Measurements from ENCODE around the gene RFNG.
A peak's percentile ranks its signal among the peaks of the same experiment; 100 is the strongest.

RFNG gene

GRCh38 chr17:82063424-82064415 is 12.1 kb upstream of the RFNG start:
- Histone ChIP-seq H4K20me1 (ENCODE audit: low read depth, low read length) (no peaks in the 10 kb centered on the region), H3K4me3 (ENCODE audit: insufficient read depth, low read length, poor library complexity, severe bottlenecking) (no peak overlapping the region), H3F3A (ENCODE audit: insufficient read depth) (no peaks in the 10 kb centered on the region), H3K9ac (ENCODE audit: low read length) (peak overlapping the region; percentile 92), H3K27ac (ENCODE audit: low read depth, low read length) (peak overlapping the region; percentile 39; the same call in 1 of the 2 replicates), H3K9me2 (replicated peaks; ENCODE audit: insufficient read depth, low read length) (no peaks in the 10 kb centered on the region), H2AFZ (ENCODE audit: low read depth, low read length, severe bottlenecking) (no peak overlapping the region), H3K4me2 (ENCODE audit: low read depth, low read length, poor library complexity, severe bottlenecking) (peak overlapping the region; percentile 62), H3K27me3 (ENCODE audit: low read length) (no peaks in the 10 kb centered on the region), H3K36me3 (ENCODE audit: low read length) (no peaks in the 10 kb centered on the region), H3K79me2 (ENCODE audit: insufficient read depth, low read length) (peaks cover 8% of the 10 kb centered on the region; the same call in 1 of the 2 replicates), H3K9me3 (ENCODE audit: insufficient read depth, low read length) (no peaks in the 10 kb centered on the region)
- TF ChIP-seq EZH2phosphoT487 (conservative IDR thresholded peaks at IDR 0.05; ENCODE audit: low read length) (no peak), CTCF (IDR thresholded peaks at IDR 0.05; ENCODE audit: insufficient read depth, low read length, poor library complexity, severe bottlenecking) (no peak)

GRCh38 chr17:82062984-82063368 is 11.4 kb upstream of the RFNG start:
- Histone ChIP-seq H3K9me2 (replicated peaks; ENCODE audit: insufficient read depth, low read length) (no peaks in the 10 kb centered on the region), H3K9me3 (ENCODE audit: insufficient read depth, low read length) (no peaks in the 10 kb centered on the region), H2AFZ (ENCODE audit: low read depth, low read length, severe bottlenecking) (no peak overlapping the region), H3K27ac (ENCODE audit: low read depth, low read length) (no peak overlapping the region), H3K4me3 (ENCODE audit: insufficient read depth, low read length, poor library complexity, severe bottlenecking) (no peak overlapping the region), H3K4me2 (ENCODE audit: low read depth, low read length, poor library complexity, severe bottlenecking) (no peak overlapping the region), H3K9ac (ENCODE audit: low read length) (no peak overlapping the region), H3F3A (ENCODE audit: insufficient read depth) (no peaks in the 10 kb centered on the region), H3K36me3 (ENCODE audit: low read length) (no peaks in the 10 kb centered on the region), H4K20me1 (ENCODE audit: low read depth, low read length) (no peaks in the 10 kb centered on the region), H3K27me3 (ENCODE audit: low read length) (no peaks in the 10 kb centered on the region), H3K79me2 (ENCODE audit: insufficient read depth, low read length) (peaks cover 8% of the 10 kb centered on the region; the same call in 1 of the 2 replicates)
- TF ChIP-seq EZH2phosphoT487 (conservative IDR thresholded peaks at IDR 0.05; ENCODE audit: low read length) (no peak), CTCF (IDR thresholded peaks at IDR 0.05; ENCODE audit: insufficient read depth, low read length, poor library complexity, severe bottlenecking) (no peak)

GRCh38 chr17:82062076-82062983 is 10.7 kb upstream of the RFNG start:
- H3K79me2 ChIP-seq (ENCODE audit: insufficient read depth, low read length), result peaks cover 8% of the 10 kb centered on the region; the same call in 1 of the 2 replicates
- H2AFZ ChIP-seq (ENCODE audit: low read depth, low read length, severe bottlenecking), result no peak overlapping the region
- H3K4me2 ChIP-seq (ENCODE audit: low read depth, low read length, poor library complexity, severe bottlenecking), result no peak overlapping the region
- no peaks in the 10 kb centered on the region for H3K9me2 ChIP-seq (replicated peaks; ENCODE audit: insufficient read depth, low read length)
- no peaks in the 10 kb centered on the region for H3K9me3 ChIP-seq (ENCODE audit: insufficient read depth, low read length)
- TF ChIP-seq EZH2phosphoT487 (conservative IDR thresholded peaks at IDR 0.05; ENCODE audit: low read length), result no peak
- no peaks in the 10 kb centered on the region for H3K27me3 ChIP-seq (ENCODE audit: low read length)
- no peak overlapping the region for H3K4me3 ChIP-seq (ENCODE audit: insufficient read depth, low read length, poor library complexity, severe bottlenecking)
- no peaks in the 10 kb centered on the region for H3K36me3 ChIP-seq (ENCODE audit: low read length)
- H3F3A ChIP-seq (ENCODE audit: insufficient read depth), result no peaks in the 10 kb centered on the region
- H4K20me1 ChIP-seq (ENCODE audit: low read depth, low read length), result no peaks in the 10 kb centered on the region
- no peak overlapping the region for H3K9ac ChIP-seq (ENCODE audit: low read length)
- no peak overlapping the region for H3K27ac ChIP-seq (ENCODE audit: low read depth, low read length)

Measured in SU-DHL-6 (cell line).